ENCODE measurements around the gene GABARAP. TPM values are rescaled to one million over a fixed set of nuclear protein-coding genes. Genes with fewer than 3 reads are reported as not detected.

GABARAP gene
- total and polyA plus RNA-seq, 2 of the 4 experiments (the other 2 are of a cell fraction) = 77.8 to 780 TPM

- no peak overlapping the region for H2AK9ac ChIP-seq (replicated peaks; ENCODE audit: low read depth, low read length, poor library complexity)
- dilution Hi-C loops (cut with HindIII; ENCODE audit: low sequenced_read_pairs, unreplicated experiment) (no loop called here), in situ Hi-C loops (cut with MboI; ENCODE audit: low sequenced_read_pairs) (no loop called here), intact Hi-C loops (cut with micrococcal nuclease) (no loop called here)
- no peak overlapping the region for H3K9ac ChIP-seq (ENCODE audit: low read depth, low read length)
- no peak overlapping the region for H3K4ac ChIP-seq (ENCODE audit: low read depth, low read length)
- no peaks in the 10 kb centered on the region for H3K9me3 ChIP-seq (ENCODE audit: control insufficient read depth, insufficient read depth, low read length)
- no peak overlapping the region for H3K56ac ChIP-seq (ENCODE audit: extremely low read depth, insufficient read depth, low read length)
- no peak overlapping the region for H3K4me2 ChIP-seq (ENCODE audit: low read depth, low read length)
- ChIA-PET CTCF (no interaction called here), POLR2A (ENCODE audit: unreplicated experiment) (no interaction called here)
- ATAC-seq (ENCODE audit: low read depth) (no peak), DNase-seq (no peak)
- H2BK15ac ChIP-seq (ENCODE audit: low read depth, low read length) = no peak overlapping the region
- no peak for TF ChIP-seq CEBPB (IDR thresholded peaks at IDR 0.05; ENCODE audit: low read depth, low read length)
- no peak for TF ChIP-seq BHLHE40 (IDR thresholded peaks at IDR 0.05; ENCODE audit: low read depth, low read length)
- TF ChIP-seq NFE2L2 (IDR thresholded peaks at IDR 0.05; ENCODE audit: low read depth, low read length) = no peak
- TF ChIP-seq SMC3 (IDR thresholded peaks at IDR 0.05; ENCODE audit: low read depth, low read length) = no peak
- TF ChIP-seq RCOR1 (IDR thresholded peaks at IDR 0.05; ENCODE audit: insufficient replicate concordance, low read length) = no peak
- no peak for TF ChIP-seq ELK1 (IDR thresholded peaks at IDR 0.05; ENCODE audit: borderline replicate concordance, low read depth, low read length)
- TF ChIP-seq RAD21 (IDR thresholded peaks at IDR 0.05; ENCODE audit: low read length) = no peak
- TF ChIP-seq CHD1 (IDR thresholded peaks at IDR 0.05; ENCODE audit: low read depth, low read length) = no peak
- TF ChIP-seq MAZ (IDR thresholded peaks at IDR 0.05; ENCODE audit: borderline replicate concordance, low read depth, low read length) = no peak
- TF ChIP-seq MAFK (IDR thresholded peaks at IDR 0.05; ENCODE audit: low read depth, low read length) = no peak
- TF ChIP-seq RFX5 (IDR thresholded peaks at IDR 0.05; ENCODE audit: low read depth, low read length) = no peak
- TF ChIP-seq, protein P1, sequence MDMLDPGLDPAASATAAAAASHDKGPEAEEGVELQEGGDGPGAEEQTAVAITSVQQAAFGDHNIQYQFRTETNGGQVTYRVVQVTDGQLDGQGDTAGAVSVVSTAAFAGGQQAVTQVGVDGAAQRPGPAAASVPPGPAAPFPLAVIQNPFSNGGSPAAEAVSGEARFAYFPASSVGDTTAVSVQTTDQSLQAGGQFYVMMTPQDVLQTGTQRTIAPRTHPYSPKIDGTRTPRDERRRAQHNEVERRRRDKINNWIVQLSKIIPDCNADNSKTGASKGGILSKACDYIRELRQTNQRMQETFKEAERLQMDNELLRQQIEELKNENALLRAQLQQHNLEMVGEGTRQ (IDR thresholded peaks at IDR 0.05; ENCODE audit: low read depth, low read length) = no peak
- no peak for TF ChIP-seq MXI1 (IDR thresholded peaks at IDR 0.05; ENCODE audit: borderline replicate concordance, low read depth, low read length)
- TF ChIP-seq FOS (IDR thresholded peaks at IDR 0.05; ENCODE audit: low read depth, low read length) = no peak
- no peak for TF ChIP-seq CTCF (conservative IDR thresholded peaks at IDR 0.05; ENCODE audit: low read depth, low read length)
- TF ChIP-seq POLR2A (IDR thresholded peaks at IDR 0.05; ENCODE audit: low read depth, low read length) = no peak
- no peaks in the 10 kb centered on the region for H3K9me1 ChIP-seq (ENCODE audit: insufficient read depth, low read length)
- H3K4me1 ChIP-seq (ENCODE audit: control insufficient read depth, insufficient read depth, low read length) = no peaks in the 10 kb centered on the region
- H3K79me1 ChIP-seq (ENCODE audit: low read depth in 1 of 2, low read length in 2 of 2) = no peaks in the 10 kb centered on the region; a peak in 2 of 4 replicates
- no peak overlapping the region for H2AFZ ChIP-seq (replicated peaks; ENCODE audit: low read length, poor library complexity)
- no peak overlapping the region for H3K27ac ChIP-seq (ENCODE audit: insufficient read depth, low read length)
- H4K20me1 ChIP-seq (ENCODE audit: insufficient read depth, low read length) = peaks cover 12% of the 10 kb centered on the region
- peaks cover 57% of the 10 kb centered on the region for H3K36me3 ChIP-seq (ENCODE audit: control insufficient read depth, insufficient read depth, low read length)
- H2BK120ac ChIP-seq (ENCODE audit: low read depth, low read length) = no peak overlapping the region
- H4K8ac ChIP-seq (ENCODE audit: low read depth in 2 of 2, low read length in 2 of 2) = no peak overlapping the region
- H3K27me3 ChIP-seq (ENCODE audit: control insufficient read depth, insufficient read depth, low read length) = no peaks in the 10 kb centered on the region
- no peak overlapping the region for H3K14ac ChIP-seq (replicated peaks; ENCODE audit: low read depth, low read length)
- no peak overlapping the region for H2BK20ac ChIP-seq (ENCODE audit: low read depth, low read length)
- BruUV-seq (replicated peaks) = no TSS peak
- no peak overlapping the region for H2AK5ac ChIP-seq (ENCODE audit: low read depth, low read length)
- H4K5ac ChIP-seq (ENCODE audit: low read depth, low read length) = no peak overlapping the region
- no peak overlapping the region for H2BK5ac ChIP-seq (ENCODE audit: low read depth, low read length, poor library complexity, severe bottlenecking)
- H3K4me3 ChIP-seq (ENCODE audit: insufficient read depth, low read depth, low read length) = no peak overlapping the region
- H4K91ac ChIP-seq (ENCODE audit: insufficient read depth, low read depth, low read length) = no peak overlapping the region
- no peak overlapping the region for H3K23ac ChIP-seq (ENCODE audit: low read depth, low read length)
- 61% methylated on average over 10 of the region's 12 CpGs; no CpG with 5 or more reads in 1 of the 2 experiments for WGBS, 2 experiments (ENCODE audit: extremely low coverage in 2 of 2, insufficient read length in 1 of 2)
- H3K18ac ChIP-seq (ENCODE audit: low read depth, low read length) = no peak overlapping the region
Measured at GRCh38 chr17:7192271-7192937, 49.8 kb downstream of the GABARAP start.

Data from IMR-90 (cell line).